ENCODE results near the gene LRRC15. TPM values are rescaled to one million over a fixed set of nuclear protein-coding genes. Genes with fewer than 3 reads are reported as not detected.

Gene LRRC15
- total RNA-seq, 2 experiments from 2014 or later, result not detected

DNA sequence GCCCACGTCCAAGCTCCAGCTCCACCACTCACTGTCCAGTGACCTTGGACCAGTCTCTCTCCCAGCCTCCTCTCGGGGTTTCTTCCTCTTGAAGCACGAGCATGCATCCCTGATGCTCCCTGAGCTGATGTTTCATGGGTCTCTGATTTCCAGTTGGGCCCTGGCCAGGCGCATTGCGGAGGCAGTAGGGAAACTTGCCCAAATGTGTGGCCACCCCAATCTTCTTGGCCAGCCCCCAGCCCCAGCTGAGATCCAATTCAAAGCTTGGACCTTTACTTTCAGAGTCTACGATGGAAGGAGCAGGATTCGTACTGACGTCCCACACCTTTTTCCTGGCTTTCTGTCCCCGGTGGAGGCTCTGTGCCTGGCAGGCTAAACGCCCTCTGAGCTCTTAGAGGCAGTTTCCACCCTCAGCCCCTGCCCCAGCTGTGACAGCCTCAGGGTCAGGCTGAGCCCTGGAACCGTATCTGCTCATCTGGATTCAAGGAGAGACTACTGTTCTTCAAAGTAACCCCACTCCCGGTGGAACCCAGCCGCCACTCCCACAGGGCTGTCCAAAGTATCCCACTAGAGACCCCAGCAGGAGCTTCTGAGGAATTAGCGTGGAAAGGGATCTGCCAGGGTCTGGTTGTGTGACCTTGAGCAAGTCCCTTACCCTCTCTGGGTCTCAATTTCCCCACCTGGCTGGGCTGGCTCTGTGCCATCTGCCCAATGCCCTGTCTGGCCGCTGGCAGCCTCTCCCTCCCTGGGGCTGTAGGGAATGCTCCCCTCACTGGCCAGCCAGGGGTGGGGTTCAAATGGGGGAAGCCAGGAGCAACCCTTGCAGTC is 55.8 kb downstream of the LRRC15 start:
- DNase-seq, result no peak
- Mint-ChIP-seq H3K27me3 (peaks cover 66% of the 10 kb centered on the region), H3K4me1 (peaks cover 12% of the 10 kb centered on the region), H3K9me3 (no peaks in the 10 kb centered on the region), H3K27ac (no peak overlapping the region), H3K4me3 (no peak overlapping the region), H3K36me3 (no peaks in the 10 kb centered on the region)

DNA sequence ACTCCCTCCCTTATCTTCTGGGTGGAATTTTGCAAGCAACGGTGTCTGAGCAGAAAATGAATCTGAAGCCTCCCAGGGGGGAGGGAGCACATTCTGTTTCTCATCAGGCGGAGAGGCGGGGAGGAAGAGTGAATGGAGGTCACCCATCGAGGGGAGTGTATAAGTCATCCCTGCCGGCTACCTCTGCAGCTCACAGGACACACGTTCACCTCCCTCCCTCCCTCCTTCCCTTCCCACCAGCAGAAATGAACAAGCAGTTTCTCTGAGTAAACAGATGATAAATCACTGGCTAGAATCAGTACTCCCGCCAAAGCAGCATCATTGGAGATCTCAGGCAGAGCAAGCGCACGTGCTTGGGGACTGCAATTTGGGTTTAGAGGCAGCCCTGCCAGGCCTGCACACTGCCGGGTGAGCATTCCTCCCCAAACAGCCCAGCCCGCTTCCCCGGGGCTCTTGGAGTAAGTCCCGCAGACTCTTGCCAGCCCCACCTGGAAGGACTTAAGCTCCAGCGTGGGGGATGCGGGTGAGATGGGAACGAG is 56.7 kb downstream of the LRRC15 start:
- no peak overlapping the region for H3K4me3 Mint-ChIP-seq
- peaks cover 60% of the 10 kb centered on the region for H3K27me3 Mint-ChIP-seq
- no peaks in the 10 kb centered on the region for H3K9me3 Mint-ChIP-seq
- H3K4me1 Mint-ChIP-seq, result peaks cover 14% of the 10 kb centered on the region
- H3K27ac Mint-ChIP-seq, result no peak overlapping the region
- H3K36me3 Mint-ChIP-seq, result no peaks in the 10 kb centered on the region
- DNase-seq, result no peak

DNA sequence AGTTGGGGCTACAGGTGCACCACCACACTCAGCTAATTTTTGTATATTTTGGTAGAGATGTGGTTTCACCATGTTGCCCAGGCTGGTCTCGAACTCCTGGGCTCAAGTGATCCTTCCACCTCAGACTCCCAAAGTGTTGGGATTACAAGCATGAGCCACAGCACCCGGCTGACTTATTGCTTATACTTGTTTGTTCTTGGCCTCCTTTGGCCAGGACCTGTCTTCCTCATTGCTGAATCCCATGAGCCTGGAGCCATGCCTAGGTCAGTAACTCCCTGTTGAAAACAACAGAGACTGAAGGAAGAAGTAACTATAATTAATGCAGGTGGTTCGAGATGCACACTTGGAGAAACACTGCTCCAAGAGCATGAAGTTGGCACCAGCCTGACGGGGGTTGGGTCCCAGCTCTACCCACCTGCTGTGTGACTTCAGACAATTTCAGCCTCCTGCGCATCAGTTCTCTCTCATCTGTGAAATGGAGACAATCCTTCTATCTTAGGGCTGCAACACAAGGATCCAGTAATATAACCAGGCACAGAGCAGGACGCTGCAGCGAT is 57.3 kb downstream of the LRRC15 start:
- Mint-ChIP-seq H3K27ac (no peak overlapping the region), H3K4me3 (no peak overlapping the region), H3K4me1 (peaks cover 19% of the 10 kb centered on the region), H3K36me3 (no peaks in the 10 kb centered on the region), H3K9me3 (no peaks in the 10 kb centered on the region), H3K27me3 (peaks cover 55% of the 10 kb centered on the region)
- DNase-seq, result no peak

DNA sequence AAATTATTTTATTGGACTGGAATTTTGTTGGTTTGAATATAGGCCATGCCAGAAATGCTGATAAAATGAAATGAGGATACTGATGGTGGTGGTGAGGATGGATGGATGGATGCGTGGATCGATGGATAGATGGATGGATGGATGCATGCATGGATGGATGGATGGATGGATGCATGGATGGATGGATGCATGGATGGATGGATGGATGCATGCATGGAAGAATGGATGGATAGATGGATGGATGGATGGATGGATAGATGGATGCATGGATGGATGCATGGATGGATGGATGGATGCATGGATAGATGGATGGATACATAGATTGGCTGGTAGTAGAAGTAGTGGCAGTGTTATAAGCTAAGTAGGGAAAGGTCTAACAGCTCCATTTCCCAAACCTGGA is 58.5 kb downstream of the LRRC15 start:
- Mint-ChIP-seq H3K4me1 (peaks cover 28% of the 10 kb centered on the region), H3K9me3 (no peaks in the 10 kb centered on the region), H3K27ac (no peak overlapping the region), H3K4me3 (no peak overlapping the region), H3K27me3 (peaks cover 42% of the 10 kb centered on the region), H3K36me3 (no peaks in the 10 kb centered on the region)
- DNase-seq, result no peak

DNA sequence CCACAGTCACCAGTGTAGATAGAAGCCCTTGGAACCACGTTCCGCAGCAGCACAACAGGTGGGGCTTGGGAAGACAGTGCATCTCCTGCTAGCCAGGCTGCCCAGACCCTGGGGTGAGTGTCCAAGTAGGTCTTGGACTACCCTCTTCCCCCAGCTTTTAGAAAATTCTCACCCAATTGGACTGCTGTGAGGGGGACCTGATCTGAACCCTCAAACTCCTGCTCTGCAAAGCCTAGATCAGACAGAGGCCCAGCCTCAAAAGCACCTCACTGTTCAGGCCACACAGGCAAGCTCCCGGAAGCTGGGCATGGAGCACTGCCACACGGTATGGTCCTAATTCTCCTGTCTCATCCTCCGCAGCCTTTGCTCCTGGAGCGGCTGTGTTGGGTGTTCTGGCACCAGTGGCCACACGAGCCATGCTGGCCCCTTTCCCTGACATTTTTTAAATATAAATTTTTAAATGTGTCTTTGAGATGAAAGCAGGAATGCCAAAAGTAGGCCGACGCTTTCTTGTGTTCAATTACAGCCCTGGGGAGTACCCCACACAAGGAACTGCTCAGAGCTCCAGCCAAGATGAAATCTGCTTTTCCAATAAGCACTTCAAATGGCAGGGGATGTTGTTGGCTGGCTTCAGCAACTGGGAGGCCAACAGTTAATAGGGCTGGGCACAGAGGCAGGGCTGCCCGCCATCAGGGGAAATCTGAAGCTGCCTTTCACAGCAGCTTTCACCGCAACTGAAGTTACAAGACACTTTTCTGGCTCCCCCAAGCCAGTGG is 59.3 kb downstream of the LRRC15 start:
- DNase-seq, result no peak
- no peaks in the 10 kb centered on the region for H3K9me3 Mint-ChIP-seq
- H3K36me3 Mint-ChIP-seq, result no peaks in the 10 kb centered on the region
- no peak overlapping the region for H3K27ac Mint-ChIP-seq
- H3K4me1 Mint-ChIP-seq, result peaks cover 29% of the 10 kb centered on the region
- H3K27me3 Mint-ChIP-seq, result peaks cover 42% of the 10 kb centered on the region
- H3K4me3 Mint-ChIP-seq, result no peak overlapping the region

DNA sequence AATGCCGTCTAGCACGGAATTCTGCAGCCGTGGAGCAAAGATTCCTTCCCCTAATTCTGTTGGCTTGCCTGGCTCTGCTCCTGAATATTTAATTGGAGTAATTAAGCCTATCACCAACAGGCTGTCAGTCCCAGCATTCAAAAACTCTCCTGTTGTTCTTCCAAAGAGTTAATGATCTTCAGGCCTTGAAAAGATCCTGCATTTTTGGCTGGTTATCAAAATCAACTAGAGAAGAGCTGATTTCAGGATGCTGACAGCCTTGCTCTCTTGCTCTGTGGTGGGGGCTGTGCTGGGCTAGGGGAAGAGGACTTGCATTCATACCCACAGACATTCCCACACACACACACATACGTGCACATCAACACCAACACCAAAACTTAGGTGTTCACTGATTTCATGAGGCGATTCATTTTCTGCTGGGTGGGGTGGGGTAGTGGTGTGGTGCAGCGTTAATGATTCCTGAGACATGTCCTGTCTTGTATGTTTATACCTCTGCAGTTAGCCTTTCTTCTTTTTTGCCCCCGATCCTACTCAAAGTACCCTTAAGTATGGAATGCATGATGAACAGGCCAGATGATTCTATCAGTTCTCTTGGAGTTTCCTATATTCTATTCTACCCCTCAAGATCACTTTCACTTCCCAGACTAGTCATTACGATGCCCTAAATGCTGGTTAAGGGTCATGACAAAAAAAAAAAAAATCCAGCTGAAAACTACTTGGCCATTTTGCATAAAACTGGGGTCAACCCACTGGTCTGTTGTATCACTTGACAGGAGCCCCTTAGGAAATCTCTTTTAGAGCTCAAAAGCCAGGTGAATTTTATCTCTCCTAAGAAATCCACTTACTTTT is 60.7 kb downstream of the LRRC15 start:
- Mint-ChIP-seq H3K27ac (no peak overlapping the region), H3K36me3 (peaks cover 2% of the 10 kb centered on the region), H3K4me1 (peaks cover 28% of the 10 kb centered on the region), H3K9me3 (no peaks in the 10 kb centered on the region), H3K27me3 (peaks cover 35% of the 10 kb centered on the region), H3K4me3 (no peak overlapping the region)
- DNase-seq, result no peak

DNA sequence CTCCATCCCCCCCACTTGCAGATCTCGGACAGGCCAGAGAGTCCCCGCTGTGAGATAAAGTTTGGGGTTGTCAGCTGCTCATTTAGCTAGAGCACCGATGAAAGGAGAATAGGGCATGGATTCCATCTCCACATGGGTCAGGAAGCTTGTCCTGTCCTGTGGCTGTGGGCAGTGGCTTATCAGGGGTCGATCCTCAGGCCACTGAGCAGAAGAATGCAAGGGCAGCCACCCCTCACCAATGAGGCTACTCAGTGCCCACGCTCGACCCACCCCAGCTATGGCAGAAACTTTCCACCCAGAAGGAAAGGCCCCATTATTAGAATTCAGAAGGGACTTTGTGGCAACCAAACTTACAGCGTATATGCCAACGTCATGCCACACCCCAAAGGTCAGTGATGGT is 61.7 kb downstream of the LRRC15 start:
- H3K4me3 Mint-ChIP-seq, result no peak overlapping the region
- peaks cover 2% of the 10 kb centered on the region for H3K36me3 Mint-ChIP-seq
- no peak overlapping the region for H3K27ac Mint-ChIP-seq
- H3K4me1 Mint-ChIP-seq, result peaks cover 28% of the 10 kb centered on the region
- no peak for DNase-seq
- H3K9me3 Mint-ChIP-seq, result no peaks in the 10 kb centered on the region
- peaks cover 26% of the 10 kb centered on the region for H3K27me3 Mint-ChIP-seq

DNA sequence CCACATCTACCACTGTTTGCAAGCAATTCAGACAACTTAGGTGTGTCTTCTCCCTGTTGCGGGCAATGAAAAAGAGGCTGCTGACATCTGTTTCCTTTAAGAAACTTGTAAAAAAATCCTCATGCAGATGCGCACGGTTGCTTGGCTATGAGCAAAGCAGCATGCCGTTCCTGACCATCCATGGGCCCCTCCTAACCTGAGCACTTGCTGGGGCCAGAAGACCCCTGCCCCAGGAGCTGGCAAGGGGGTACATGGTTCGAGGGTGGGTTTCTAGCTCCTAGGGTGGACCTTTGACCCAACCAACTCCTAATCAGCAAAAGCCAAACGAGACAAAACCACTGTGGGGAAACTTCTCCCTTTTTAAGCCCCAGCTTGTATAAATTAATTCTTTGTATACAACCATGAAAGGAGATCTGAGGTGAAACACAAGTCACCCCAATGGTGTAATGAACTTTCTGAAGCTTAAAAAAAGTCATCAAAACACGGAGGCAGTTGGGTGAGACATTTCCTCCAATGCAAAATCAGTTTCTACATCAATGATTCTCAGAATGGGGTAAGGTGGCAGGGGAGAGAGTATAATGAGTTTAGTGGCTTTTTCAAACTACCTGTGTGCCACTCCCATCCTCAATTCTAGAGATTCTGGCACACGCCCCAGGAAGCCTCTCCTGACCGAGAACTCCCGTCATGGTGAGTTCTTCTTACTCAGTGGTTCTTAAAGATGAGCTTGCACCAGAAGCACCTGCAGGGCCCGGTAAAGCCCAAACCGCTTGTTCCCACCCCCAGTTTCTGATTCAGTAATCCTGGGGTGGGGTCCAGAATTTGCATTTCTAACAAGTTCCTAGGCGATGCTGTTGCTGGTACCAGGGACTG is 62.5 kb downstream of the LRRC15 start:
- Mint-ChIP-seq H3K36me3 (peaks cover 2% of the 10 kb centered on the region), H3K27ac (peak overlapping the region; percentile 55), H3K4me1 (peaks cover 28% of the 10 kb centered on the region), H3K4me3 (peak overlapping the region; percentile 59), H3K27me3 (peaks cover 18% of the 10 kb centered on the region), H3K9me3 (no peaks in the 10 kb centered on the region)
- no peak for DNase-seq

DNA sequence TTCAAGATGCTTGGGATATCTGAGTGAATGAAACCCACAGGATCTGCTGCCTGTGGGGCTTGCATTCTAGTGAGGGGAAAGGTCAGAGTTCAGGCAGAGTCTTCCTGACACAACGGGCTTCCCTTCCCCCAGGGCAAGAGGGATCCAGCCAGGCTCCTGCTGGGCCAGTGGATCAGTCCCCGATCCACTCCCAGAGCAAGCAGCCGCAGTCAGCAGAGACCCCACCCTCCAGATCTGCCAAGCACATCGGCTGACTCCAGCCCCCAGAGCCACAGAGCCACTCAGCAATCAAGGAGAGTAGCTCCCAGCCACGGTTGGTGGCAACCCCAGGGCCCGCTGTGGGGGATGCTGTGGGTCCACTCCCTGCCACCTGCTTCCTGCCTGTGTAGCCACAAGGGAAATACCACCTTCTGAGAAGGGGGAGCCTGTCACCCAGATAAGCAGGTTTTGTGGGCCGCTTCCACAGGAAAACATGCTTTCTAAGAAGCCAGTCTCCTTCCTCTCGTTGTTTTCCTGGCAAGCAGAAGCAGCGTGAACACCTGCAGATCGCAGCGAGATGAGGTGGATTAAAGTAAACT is 63.3 kb downstream of the LRRC15 start:
- no peaks in the 10 kb centered on the region for H3K9me3 Mint-ChIP-seq
- peaks cover 2% of the 10 kb centered on the region for H3K36me3 Mint-ChIP-seq
- peaks cover 28% of the 10 kb centered on the region for H3K4me1 Mint-ChIP-seq
- H3K27me3 Mint-ChIP-seq, result peaks cover 13% of the 10 kb centered on the region
- peak overlapping the region; percentile 59 for H3K4me3 Mint-ChIP-seq
- peak overlapping the region; percentile 55 for H3K27ac Mint-ChIP-seq
- peak; percentile 55 for DNase-seq

DNA sequence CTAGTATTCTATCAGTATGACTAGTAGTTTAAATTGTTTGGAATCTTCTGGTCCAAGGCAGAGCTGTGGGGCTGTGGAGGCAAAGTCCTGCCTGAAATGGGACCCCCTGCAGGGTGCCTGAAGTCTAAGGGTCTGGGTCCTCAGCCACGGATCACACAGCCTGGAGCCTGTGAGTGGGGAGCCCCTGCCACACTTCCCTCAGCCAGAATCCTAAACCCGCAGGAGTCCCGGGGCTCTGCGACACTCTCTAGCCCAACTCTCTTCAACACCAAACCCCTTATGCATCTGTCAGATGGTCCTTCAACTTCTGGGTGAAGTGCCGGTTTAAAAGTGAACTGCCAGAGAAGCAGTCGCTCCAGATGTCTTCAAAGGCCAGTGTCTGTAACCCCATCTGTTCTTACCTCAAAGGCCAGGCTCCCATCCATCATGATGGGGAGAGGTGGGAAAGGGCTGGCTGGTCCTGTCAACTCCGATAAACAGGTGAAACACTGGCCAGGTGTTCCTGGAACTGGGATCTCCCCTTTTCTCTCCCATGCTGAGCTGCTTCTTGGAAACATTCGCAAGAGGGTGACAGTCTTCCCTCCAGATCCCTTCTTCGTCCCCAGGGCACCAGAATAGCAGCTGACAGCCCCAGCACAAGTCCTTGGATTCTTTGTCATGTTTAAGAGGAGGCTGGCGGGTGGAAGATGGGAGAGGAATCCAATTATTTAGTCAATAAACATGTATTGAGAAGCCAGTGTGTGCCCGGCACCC is 64.0 kb downstream of the LRRC15 start:
- H3K27me3 Mint-ChIP-seq, result peaks cover 13% of the 10 kb centered on the region
- peaks cover 28% of the 10 kb centered on the region for H3K4me1 Mint-ChIP-seq
- peaks cover 2% of the 10 kb centered on the region for H3K36me3 Mint-ChIP-seq
- no peak overlapping the region for H3K27ac Mint-ChIP-seq
- DNase-seq, result no peak
- H3K9me3 Mint-ChIP-seq, result no peaks in the 10 kb centered on the region
- no peak overlapping the region for H3K4me3 Mint-ChIP-seq

All from activated naive CD8-positive, alpha-beta T cell treated with anti-CD3 and anti-CD28 coated beads for 36 hours (primary cell).